Measurements from ENCODE around the gene DUSP10. TPM values are rescaled to one million over a fixed set of nuclear protein-coding genes. Genes with fewer than 3 reads are reported as not detected.

DUSP10 gene
- total and polyA plus RNA-seq, 5 donors = 4.6 to 5.1 (median 4.8) TPM

DNA sequence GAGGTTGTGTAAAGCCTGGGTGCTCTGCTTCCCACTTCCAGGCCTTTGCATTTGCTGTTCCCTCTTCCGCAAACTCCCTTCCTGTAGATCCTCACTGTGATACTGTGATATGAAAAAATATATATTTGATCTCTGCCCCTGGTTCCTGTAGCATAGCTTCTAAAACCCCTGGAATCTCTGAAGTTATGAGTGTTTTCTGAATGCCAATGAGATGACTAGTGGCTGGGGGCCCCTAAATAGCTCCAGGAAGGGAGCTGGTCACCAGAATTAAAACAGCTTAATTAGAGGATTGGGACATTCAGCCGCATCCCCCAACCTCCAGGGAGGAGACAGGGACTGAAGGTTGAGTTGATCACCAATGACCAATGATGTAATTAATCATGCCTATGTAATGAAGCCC lies 21.9 kb downstream of the DUSP10 start:
- H3K27ac ChIP-seq (ENCODE audit: low read length) = no peak overlapping the region
- intact Hi-C loops (cut with DNase I) = no loop called here
- 89% methylated on average over 2 of the region's 2 CpGs for WGBS
- H3K27me3 ChIP-seq (ENCODE audit: control insufficient read depth, insufficient read depth) = no peaks in the 10 kb centered on the region
- DNase-seq = no peak
- H3K9me3 ChIP-seq (ENCODE audit: control insufficient read depth, low read length) = no peaks in the 10 kb centered on the region
- ATAC-seq = no peak
- H3K4me3 ChIP-seq (ENCODE audit: low read length) = no peak overlapping the region
- H3K4me1 ChIP-seq (ENCODE audit: control insufficient read depth, insufficient read depth, low read length) = peaks cover 8% of the 10 kb centered on the region

DNA sequence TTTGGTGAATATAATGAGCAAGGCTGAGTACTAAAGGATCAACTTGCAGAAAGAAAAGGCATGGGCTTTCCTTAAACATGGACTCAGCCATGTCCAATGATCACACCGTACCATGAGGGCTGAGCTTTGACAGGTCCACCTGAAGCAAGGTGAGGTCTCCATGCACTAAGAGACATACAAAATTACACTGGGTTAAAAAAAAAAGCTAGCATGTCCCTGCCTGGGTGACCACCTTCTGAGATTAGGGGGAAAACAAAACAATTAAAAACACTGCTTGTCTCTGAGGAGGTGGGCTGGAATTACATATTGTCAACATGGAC lies 22.7 kb downstream of the DUSP10 start:
- Histone ChIP-seq H3K27me3 (ENCODE audit: control insufficient read depth, insufficient read depth) (no peaks in the 10 kb centered on the region), H3K4me1 (ENCODE audit: control insufficient read depth, insufficient read depth, low read length) (peaks cover 8% of the 10 kb centered on the region), H3K4me3 (ENCODE audit: low read length) (no peak overlapping the region), H3K27ac (ENCODE audit: low read length) (no peak overlapping the region), H3K9me3 (ENCODE audit: control insufficient read depth, low read length) (no peaks in the 10 kb centered on the region)
- WGBS = 90% methylated on average over 1 of the region's 1 CpG
- no peak for ATAC-seq
- DNase-seq = no peak
- intact Hi-C loops (cut with DNase I) = no loop called here

DNA sequence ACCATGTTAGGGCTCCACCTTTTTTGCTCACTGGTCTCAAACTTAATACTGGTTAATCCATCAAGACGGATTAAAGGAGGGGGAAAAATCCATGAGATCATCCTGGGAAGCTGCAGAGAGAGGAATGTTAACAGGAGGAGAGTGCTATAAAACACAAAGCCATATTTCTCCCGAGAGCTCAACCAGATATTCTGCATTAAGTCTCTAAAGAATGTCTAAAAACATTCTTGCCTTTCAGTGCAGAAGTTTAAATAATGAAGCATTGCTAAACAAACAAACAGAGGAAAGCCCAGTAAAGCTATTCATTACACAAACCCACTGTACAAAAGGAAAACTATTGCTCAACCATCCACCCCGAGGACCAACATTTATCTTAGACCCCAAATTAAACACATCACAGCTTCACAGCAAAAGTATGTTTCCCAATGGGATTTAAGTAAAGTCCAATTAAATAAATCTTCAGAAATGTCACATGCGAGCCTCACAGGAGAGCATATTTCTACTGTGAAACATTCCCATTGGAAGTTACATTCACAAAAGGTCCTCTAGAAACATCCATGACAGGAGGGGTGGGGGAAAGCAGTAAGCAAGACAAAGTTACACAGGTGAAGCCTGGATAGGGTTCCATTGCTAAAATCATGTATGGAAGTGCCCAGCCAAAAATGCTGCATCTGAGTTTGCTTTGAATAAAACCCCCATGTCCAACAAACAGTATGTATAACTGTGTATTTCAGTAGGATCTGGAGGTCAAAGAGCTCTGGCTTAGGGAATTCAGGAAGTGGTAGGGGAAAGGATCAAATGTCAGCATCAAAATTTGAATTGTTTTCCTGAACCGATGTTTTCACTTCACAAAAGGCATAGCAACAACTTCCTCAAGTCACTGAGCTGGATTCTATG lies 23.3 kb downstream of the DUSP10 start:
- H3K4me1 ChIP-seq (ENCODE audit: control insufficient read depth, insufficient read depth, low read length) = peaks cover 8% of the 10 kb centered on the region
- no peak overlapping the region for H3K27ac ChIP-seq (ENCODE audit: low read length)

DNA sequence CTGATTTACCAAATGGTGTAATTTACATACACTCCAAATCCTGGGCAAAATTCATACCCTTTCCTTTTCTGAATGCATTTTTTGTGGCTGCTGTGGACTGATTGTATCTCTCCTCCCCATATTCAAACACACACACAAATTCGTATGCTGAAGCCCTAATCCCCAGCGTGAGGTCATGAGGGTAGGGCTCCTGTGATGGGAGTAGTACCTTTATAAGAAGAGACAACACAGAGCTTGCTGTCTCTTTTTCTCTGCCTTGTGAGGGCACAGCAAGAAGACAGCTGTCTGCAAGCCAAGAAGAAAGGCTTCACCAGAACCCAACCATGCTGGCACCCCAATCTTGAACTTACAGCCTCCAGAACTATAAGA lies 24.4 kb downstream of the DUSP10 start:
- H3K4me3 ChIP-seq (ENCODE audit: low read length) = no peak overlapping the region
- no peak overlapping the region for H3K27ac ChIP-seq (ENCODE audit: low read length)
- H3K9me3 ChIP-seq (ENCODE audit: control insufficient read depth, low read length) = no peaks in the 10 kb centered on the region
- ATAC-seq (no peak), DNase-seq (no peak)
- peaks cover 8% of the 10 kb centered on the region for H3K4me1 ChIP-seq (ENCODE audit: control insufficient read depth, insufficient read depth, low read length)
- intact Hi-C loops (cut with DNase I) = no loop called here
- no peaks in the 10 kb centered on the region for H3K27me3 ChIP-seq (ENCODE audit: control insufficient read depth, insufficient read depth)
- WGBS = 87% methylated on average over 2 of the region's 2 CpGs

More for the DNA sequence above, 23.3 kb downstream of the DUSP10 start:
- Histone ChIP-seq H3K4me3 (ENCODE audit: low read length) (no peak overlapping the region), H3K9me3 (ENCODE audit: control insufficient read depth, low read length) (no peaks in the 10 kb centered on the region), H3K27me3 (ENCODE audit: control insufficient read depth, insufficient read depth) (no peaks in the 10 kb centered on the region)
- no peak for ATAC-seq
- 44% methylated on average over 5 of the region's 5 CpGs for WGBS
- intact Hi-C loops (cut with DNase I) = no loop called here
- DNase-seq = no peak

DNA sequence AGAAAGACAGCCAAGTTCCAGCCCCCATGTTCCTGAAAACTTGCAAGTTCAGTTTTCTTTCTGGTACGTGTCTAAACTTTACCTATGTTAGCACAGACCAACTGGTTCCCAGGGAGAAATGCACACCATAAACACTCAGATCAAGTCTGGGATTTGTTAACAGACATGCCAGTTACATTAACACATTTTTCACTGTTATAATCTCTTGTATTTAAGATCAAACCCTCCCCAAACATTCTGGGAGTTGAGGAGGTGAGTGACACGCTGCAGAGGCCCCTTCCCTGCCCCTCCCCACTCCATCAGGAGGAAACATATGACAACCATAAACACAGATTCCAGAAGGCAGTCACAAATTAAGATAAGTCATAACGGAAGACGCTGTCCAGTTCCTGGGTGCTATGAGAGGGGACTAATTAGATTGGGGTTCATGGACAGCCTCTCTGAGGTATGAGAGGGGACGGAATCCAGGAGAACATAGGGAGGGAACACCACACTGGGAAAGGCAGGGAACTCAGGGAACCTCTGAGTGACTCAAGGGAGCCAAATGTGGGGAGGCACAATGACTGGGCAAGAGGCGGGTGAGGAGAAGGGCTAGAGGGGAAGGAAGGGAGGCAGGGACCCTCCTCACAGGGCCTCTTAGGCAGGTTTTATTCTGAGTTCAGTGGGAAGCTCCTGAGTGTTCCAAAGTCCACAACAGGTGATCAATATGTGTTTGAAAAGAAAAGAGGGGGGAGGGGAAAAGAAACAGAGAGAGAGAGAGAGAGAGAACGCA lies 25.0 kb downstream of the DUSP10 start:
- ATAC-seq = no peak
- WGBS = 69% methylated on average over 7 of the region's 7 CpGs
- H3K27me3 ChIP-seq (ENCODE audit: control insufficient read depth, insufficient read depth) = no peaks in the 10 kb centered on the region
- H3K4me1 ChIP-seq (ENCODE audit: control insufficient read depth, insufficient read depth, low read length) = peaks cover 8% of the 10 kb centered on the region
- intact Hi-C loops (cut with DNase I) = no loop called here
- H3K27ac ChIP-seq (ENCODE audit: low read length) = no peak overlapping the region
- no peaks in the 10 kb centered on the region for H3K9me3 ChIP-seq (ENCODE audit: control insufficient read depth, low read length)
- no peak overlapping the region for H3K4me3 ChIP-seq (ENCODE audit: low read length)
- no peak for DNase-seq

DNA sequence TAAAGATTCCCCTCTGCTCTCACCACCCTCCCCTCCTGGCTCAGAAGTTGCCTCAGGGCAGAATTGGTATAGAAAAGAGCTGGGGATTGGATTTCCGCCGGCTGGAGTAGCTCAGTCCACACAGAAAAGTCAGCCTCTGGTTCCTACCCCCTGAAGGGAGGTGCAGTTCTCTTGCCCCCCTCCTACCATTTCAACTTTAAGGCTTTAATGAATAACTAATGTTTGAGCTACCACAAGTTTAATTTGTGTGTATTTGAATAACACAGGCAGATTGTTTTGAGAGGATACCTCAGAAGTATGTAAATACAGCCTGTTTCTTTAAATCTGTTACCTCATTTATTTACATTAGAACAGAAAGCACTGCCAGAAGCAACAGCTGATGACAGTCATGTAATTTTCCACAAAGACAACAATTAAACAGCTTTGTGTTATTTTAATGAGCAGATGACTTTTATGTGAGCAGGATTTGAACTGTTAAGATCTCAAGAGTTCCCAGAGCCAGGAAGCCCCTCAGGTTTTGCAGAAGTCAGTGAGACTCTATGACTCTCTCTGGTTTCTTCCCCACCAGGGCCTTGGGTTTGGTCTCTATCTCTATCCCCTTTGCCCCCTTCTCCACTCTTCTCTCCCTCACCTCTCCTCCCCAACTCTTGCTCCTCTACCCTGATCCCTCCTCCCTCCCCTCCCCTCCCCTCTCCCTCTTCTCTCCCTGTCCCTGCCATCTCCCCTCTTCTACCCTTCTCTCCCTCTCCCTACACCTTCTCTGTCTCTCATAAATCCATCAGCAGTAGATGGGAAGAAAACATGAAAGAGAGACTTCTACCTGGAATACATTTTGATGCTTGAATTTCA lies 26.3 kb downstream of the DUSP10 start:
- intact Hi-C loops (cut with DNase I) = no loop called here
- H3K9me3 ChIP-seq (ENCODE audit: control insufficient read depth, low read length) = no peaks in the 10 kb centered on the region
- H3K4me3 ChIP-seq (ENCODE audit: low read length) = no peak overlapping the region
- no peaks in the 10 kb centered on the region for H3K27me3 ChIP-seq (ENCODE audit: control insufficient read depth, insufficient read depth)
- H3K4me1 ChIP-seq (ENCODE audit: control insufficient read depth, insufficient read depth, low read length) = peaks cover 8% of the 10 kb centered on the region
- DNase-seq (no peak), ATAC-seq (no peak)
- 72% methylated on average over 2 of the region's 2 CpGs for WGBS
- H3K27ac ChIP-seq (ENCODE audit: low read length) = no peak overlapping the region

DNA sequence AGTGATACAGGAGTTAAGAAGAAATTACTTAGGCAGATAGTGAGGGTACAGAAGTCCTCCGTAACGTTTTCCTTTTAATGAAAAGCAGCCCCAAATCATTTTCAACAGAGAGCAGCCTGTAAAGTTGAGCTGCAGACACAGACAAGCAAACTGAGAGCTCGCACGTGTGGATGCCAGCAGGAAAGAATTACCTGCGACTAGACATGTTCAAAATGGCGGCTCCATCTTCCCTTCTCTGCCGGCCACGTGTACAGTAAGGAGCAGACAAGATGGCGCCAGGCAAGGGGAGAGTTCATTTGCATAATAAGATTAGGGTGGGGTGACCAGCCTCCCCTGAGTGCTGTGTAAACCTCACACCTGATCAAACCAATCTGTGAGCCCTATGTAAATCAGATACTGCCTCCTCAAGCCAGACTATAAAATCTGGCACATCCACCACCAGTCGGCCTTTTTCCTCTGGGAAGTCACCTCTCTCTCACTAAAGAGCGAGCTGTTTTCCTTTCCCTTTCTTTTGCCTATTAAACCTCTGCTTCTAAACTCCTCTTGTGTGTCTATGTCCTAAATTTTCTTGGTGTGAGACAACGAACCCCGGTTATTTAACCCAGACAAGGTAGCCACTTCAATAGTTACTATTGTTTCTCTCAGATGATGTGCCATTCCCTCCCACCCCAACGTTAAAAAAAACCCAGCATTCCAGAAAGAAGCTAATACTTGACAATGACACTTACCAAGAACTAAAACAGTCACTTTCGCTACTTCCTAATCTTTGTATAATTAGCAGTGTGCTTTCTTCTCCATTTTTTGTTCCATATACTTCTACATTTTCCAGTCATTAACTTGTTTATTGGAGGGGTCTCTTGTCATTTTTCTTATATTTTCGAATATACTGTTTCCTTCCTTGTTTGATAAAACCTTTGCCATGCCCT lies 27.4 kb downstream of the DUSP10 start:
- Histone ChIP-seq H3K4me1 (ENCODE audit: control insufficient read depth, insufficient read depth, low read length) (peaks cover 8% of the 10 kb centered on the region), H3K27ac (ENCODE audit: low read length) (no peak overlapping the region), H3K4me3 (ENCODE audit: low read length) (no peak overlapping the region), H3K27me3 (ENCODE audit: control insufficient read depth, insufficient read depth) (no peaks in the 10 kb centered on the region), H3K9me3 (ENCODE audit: control insufficient read depth, low read length) (no peaks in the 10 kb centered on the region)
- WGBS = 86% methylated on average over 16 of the region's 16 CpGs
- ATAC-seq = no peak
- DNase-seq = no peak
- intact Hi-C loops (cut with DNase I) = no loop called here

DNA sequence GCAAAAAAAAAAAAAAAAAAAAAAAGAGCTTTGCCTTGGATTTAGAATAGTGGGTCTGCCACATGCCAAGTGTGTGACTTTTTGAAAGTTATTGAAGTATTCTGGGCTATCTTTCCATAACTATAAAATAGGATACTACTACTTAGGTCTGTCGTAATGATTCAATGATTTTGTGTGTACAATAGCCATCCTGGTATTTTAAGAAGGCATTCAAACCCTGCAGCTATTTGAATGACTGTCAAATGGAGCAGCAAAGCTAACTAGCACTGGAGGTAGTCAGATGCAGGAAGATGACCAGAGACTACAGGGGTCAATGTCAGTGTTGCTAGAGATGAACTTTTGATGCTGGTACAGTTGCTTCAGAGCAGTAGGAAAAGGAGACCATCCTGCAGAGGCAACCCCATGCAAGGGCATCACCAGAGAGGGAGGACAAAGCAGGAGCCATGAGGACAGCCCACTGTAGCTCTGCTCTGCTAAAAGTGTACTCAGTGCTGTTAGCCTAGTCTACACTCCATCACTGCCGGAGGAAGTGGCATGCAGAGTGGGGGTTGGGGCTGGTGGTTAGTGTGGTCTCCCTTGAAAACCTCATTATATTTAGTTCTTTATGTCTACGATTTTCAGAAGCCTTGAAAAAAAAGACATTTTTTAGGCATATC lies 29.0 kb downstream of the DUSP10 start:
- H3K9me3 ChIP-seq (ENCODE audit: control insufficient read depth, low read length) = no peaks in the 10 kb centered on the region
- DNase-seq (no peak), ATAC-seq (no peak)
- intact Hi-C loops (cut with DNase I) = no loop called here
- no peak overlapping the region for H3K4me3 ChIP-seq (ENCODE audit: low read length)
- H3K4me1 ChIP-seq (ENCODE audit: control insufficient read depth, insufficient read depth, low read length) = peaks cover 6% of the 10 kb centered on the region
- no peak overlapping the region for H3K27ac ChIP-seq (ENCODE audit: low read length)
- 79% methylated on average over 3 of the region's 3 CpGs for WGBS
- H3K27me3 ChIP-seq (ENCODE audit: control insufficient read depth, insufficient read depth) = no peaks in the 10 kb centered on the region

DNA sequence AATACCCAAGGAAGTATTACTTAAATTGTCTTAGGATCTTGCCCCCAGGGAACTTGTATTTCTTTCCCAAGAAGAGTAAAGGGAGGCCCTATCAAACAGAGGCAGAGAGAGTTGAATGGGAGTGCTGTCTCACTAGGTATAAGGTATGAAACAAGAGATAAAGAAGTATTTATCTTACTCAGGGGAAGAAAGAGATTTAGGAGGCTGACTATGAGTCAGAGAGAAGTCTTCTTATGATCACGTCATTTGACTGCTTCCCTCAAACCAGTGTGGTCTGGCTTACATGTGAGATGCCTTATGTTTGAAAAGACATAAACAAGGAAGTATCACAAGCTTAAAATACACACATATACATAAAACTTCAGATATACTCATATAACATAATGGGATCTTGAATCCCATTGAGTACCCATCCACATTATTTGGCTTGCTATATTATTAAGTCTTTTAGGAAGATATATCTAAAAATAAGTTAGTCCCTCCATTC lies 29.6 kb downstream of the DUSP10 start:
- intact Hi-C loops (cut with DNase I) = no loop called here
- peaks cover 6% of the 10 kb centered on the region for H3K4me1 ChIP-seq (ENCODE audit: control insufficient read depth, insufficient read depth, low read length)
- H3K27me3 ChIP-seq (ENCODE audit: control insufficient read depth, insufficient read depth) = no peaks in the 10 kb centered on the region
- 84% methylated on average over 1 of the region's 1 CpG for WGBS
- no peaks in the 10 kb centered on the region for H3K9me3 ChIP-seq (ENCODE audit: control insufficient read depth, low read length)
- H3K4me3 ChIP-seq (ENCODE audit: low read length) = no peak overlapping the region
- H3K27ac ChIP-seq (ENCODE audit: low read length) = no peak overlapping the region
- no peak for DNase-seq
- no peak for ATAC-seq

DNA sequence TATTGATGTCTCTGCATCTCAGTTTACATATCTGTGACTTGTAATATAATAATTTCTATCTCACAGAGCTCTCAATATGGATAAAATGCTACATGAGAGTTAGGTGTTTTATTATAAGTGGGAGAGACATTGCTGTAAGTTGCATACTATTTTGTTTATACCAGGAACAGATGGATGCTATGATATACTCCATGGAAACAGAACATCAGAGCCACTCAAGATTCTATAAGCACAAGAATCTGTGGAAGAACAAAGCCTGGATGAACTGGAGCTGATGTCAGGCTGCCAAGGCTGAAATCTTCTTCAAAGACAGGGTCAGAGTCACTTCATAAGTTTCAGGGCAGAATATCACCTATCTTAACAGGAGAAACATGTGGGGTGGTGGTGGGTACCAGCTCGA lies 30.2 kb downstream of the DUSP10 start:
- Histone ChIP-seq H3K4me1 (ENCODE audit: control insufficient read depth, insufficient read depth, low read length) (peaks cover 6% of the 10 kb centered on the region), H3K27ac (ENCODE audit: low read length) (no peak overlapping the region)
- 93% methylated on average over 1 of the region's 1 CpG for WGBS

More for the DNA sequence above, 30.2 kb downstream of the DUSP10 start:
- Histone ChIP-seq H3K9me3 (ENCODE audit: control insufficient read depth, low read length) (no peaks in the 10 kb centered on the region), H3K4me3 (ENCODE audit: low read length) (no peak overlapping the region), H3K27me3 (ENCODE audit: control insufficient read depth, insufficient read depth) (no peaks in the 10 kb centered on the region)
- intact Hi-C loops (cut with DNase I) = no loop called here
- DNase-seq (no peak), ATAC-seq (no peak)

All from right cardiac atrium (tissue), 5 donors.